HTR-8/SVneo (cell line): ENCODE data around the gene SPATA12.
A peak's percentile ranks its signal among the peaks of the same experiment; 100 is the strongest.

ENCODE experiments used
- DNase-seq: peaks from one replicate; pipeline ENCODE4 v3.0.0; 2011; ENCODE audit warnings: low spot score, mixed read lengths; ENCODE audit not compliant: insufficient read length
- FAIRE-seq: peaks from 2 replicates; lab custom pipeline; 2011; peaks lifted over from hg19 to GRCh38; lab: Jason Lieb, UNC

Gene SPATA12, protein sequence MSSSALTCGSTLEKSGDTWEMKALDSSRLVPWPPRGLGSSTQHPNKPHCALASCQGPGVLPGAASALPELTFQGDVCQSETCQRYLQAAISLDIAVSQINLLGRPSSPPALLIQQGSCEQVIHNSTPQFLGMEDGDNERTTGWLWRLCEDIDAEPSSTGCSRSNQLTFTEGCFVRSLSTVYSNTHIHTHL

DNA sequence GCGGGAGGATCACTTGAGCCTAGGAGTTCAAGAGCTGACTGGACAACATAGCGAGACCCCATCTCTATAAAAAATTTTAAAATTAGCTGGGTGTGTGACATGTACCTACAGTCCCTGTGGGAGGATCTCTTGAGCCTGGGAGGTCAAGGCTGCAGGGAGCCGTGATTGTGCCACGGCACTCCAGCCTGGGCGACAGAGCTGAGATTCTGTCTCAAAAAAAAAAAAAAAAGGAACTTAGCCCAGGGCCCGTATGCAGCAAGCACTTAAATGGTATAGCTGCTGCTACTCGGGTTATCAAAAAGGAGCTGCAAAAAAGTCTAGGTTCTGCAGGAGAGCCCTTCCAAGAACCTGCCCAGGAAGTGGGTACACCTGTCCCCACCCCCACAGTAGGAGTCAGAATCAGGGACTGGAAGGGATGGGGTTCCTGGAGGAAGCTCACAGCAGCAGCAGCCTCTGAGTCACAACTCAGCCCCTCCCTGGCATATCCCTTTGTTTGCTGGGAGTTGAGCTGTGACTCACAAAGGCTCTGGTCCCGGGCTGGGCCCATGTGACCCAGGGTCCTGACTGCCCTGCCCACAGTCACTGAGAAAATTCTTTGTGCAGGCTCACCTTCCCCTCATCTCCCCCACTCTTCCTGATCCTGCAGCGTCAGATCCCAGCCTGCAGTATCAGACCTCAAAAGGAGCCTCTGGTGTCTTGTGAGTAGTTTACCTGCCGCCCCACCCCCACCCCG is at the start of gene SPATA12:
TSS of gene SPATA12 (plus strand) at position 576 of the 733 bp plus-strand sequence. CDS start 13,031 bp downstream, outside the sequence.
- FAIRE-seq (peak; percentile 64), DNase-seq (peak; percentile 96)

GRCh38 chr3:57011022-57011421 is 49.4 kb upstream of the SPATA12 start:
- DNase-seq, result no peak
- FAIRE-seq, result no peak

DNA sequence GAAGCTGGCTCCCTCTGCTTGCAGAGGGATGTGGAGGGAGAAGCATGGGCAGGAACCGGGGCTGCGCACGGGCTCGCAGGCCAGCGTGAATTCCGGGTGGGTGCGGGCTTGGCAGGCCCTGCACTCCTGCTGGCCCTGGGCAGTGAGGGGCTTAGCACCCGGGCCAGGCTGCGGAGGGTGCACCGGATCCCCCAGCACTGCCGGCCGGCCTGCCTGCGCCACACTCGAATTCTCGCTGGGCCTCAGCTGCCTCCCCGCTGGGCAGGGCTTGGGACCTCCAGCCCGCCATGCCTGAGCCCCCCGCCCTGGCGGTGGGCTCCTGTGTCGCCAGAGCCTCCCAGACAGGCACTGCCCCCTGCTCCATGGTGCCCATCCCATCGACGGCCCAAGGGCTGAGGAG is 47.6 kb upstream of the SPATA12 start:
- FAIRE-seq, result no peak
- no peak for DNase-seq

DNA sequence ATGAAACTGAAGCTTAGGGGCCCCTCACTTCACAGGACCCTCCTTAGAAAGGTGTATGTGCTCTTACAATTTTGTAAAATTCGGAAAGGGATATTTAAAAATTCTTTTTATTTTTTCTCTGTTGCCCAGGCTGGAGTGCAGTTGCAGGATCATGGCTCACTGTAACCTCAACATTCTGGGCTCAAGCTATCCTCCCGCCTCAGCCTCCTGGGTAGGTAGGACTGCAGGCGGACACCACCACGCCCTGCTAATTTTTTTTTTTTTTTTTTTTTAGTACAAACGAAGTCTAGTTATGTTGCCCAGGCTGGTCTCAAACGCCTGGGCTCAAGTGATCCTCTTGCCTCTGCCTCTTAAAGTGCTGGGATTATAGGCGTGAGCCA is 45.1 kb upstream of the SPATA12 start:
- FAIRE-seq (no peak), DNase-seq (no peak)

GRCh38 chr3:57015912-57016311 is 44.6 kb upstream of the SPATA12 start:
- FAIRE-seq (no peak), DNase-seq (no peak)

DNA sequence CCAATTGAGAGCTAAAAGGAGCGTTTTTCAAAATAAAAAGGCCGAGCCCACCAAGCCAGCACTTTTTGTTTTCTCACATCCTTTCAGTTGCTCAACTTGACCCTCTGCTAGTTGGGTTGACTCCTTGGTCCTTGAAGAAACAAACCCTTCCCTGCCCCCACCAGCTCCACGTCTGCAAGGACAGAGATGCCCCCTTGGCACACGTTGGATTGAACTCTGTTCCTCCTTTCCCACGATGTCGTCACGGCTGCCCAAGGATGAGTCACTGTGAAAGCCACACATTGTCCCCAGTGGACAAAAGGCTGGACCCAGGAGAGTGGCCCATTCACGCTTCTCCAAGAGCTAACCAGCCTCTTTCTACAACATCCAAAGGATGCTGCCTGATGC is 43.0 kb upstream of the SPATA12 start:
- FAIRE-seq (no peak), DNase-seq (no peak)

DNA sequence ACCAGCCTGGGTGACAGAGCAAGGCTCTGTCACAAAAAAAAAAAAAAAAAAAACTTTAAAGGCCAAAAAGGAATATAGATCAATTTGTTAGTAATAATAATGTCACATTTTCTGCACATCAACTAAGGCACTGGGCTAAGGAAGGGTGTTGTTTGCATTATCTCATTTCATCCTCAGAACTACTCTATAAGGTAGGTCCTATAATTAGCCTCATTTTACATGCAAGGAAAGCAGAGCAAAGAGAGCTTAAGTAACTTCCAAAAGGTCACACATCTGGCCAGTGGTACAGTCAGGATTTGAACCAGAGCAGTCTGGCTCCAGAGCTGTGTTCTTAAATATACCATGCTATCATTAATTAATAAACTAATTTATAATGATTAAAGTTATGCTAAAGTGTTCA is 42.2 kb upstream of the SPATA12 start:
- DNase-seq (no peak), FAIRE-seq (no peak)

- FAIRE-seq, result no peak
- no peak for DNase-seq
Measured at GRCh38 chr3:57019057-57019456, 41.4 kb upstream of the SPATA12 start.

- DNase-seq, result no peak
- FAIRE-seq, result no peak
Measured at GRCh38 chr3:57025237-57025636, 35.2 kb upstream of the SPATA12 start.

DNA sequence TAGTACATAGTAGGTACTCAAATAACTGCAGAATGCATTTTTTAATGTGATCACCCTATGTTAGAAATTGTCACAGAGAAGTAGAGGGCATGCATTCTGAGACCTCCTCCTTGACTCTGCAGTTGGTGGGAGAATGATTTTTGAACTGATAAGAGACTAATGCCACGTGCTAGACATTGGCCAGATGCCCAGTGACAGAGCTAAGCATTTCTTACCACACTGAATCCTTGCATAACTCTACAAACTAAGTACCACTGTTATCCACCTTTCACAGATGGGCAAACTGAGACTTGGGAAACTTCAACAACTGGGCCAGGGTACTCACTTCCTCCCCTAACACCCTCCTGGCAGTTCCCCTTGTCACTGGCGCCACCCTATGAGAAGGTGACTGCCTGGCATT is 33.5 kb upstream of the SPATA12 start:
- DNase-seq (no peak), FAIRE-seq (no peak)

GRCh38 chr3:57029383-57029782 is 31.1 kb upstream of the SPATA12 start:
- FAIRE-seq, result no peak
- no peak for DNase-seq

DNA sequence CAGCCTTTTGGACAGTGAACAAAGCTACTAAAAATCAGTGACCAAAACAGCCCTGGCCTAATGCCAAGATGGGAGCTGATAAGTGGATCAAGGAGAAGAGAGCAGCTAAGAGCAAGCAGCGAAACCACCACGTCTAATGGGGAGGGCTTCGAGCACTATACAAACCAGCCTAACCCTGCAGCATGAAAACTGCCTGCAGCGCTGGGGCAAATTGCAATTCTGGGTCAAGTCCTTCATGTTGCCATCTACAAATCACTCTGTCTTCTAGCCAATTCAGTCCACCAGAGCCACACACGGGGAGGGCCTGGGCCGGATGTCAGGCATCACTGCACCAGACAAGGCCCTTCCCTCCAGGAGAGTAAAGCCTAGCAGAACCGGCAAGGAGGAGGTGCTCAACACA is 30.5 kb upstream of the SPATA12 start:
- DNase-seq (no peak), FAIRE-seq (no peak)

- no peak for FAIRE-seq
- no peak for DNase-seq
Measured at GRCh38 chr3:57030721-57031120, 29.7 kb upstream of the SPATA12 start.

DNA sequence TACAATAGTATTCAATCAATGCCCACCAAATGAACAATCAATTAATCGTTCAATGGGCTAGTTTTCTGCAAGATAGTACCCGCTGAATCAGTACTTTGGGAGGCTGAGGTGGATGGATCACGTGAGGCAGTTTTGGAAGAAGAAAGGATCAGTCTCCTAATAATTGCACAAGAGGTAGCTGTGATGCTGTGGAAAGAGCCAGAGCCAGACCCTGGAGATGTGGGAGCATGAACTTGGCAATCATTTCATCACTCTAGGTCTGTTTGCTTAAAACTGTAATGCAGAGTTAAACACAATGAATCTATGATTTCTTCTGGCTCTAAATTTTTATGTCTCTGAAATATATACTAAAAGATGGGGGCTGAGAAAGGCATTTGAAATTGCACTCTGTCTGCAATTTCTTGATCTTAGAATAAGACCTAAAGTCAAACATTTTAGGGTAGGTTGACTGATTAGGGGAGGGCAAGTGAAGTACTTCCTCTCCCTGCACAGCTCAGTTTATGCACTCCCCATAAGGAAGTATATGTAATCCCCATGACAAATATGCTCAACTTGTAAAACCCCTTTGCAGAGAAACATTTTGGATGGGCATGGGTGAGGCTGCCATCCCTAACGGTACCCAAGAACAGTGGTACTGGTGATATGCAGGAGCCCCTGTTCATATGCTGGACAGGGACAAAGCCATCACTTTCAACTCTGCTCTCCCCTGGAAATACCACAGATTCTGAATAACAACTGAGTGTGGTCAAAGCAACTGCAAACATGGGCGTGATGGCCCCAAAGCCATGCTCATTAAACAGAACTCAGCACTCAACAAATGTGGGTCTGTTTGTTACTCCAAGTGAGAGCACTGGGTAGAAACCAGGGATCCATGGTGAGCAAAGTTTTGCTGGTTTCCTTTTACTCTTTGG is 28.6 kb upstream of the SPATA12 start:
- FAIRE-seq, result no peak
- no peak for DNase-seq

DNA sequence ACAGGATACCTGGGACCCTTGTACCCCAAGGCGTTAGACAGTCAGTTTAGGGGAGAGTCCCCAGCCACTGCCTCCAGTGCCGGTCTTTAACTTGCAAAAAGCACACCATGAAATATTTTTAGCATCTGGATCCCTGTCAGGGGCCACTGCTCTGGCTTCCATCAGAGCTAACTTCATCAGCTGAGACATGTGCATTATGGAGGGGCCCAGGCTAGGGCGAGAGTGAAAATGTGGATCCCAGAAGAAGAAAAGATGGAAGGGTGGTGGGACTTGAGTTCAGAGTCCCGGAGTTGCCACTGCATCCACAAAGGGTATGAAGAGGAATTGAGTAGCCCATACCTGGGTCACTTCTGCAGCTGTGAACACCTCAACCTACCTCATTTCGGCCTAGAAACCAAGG is 23.5 kb upstream of the SPATA12 start:
- FAIRE-seq (no peak), DNase-seq (no peak)

DNA sequence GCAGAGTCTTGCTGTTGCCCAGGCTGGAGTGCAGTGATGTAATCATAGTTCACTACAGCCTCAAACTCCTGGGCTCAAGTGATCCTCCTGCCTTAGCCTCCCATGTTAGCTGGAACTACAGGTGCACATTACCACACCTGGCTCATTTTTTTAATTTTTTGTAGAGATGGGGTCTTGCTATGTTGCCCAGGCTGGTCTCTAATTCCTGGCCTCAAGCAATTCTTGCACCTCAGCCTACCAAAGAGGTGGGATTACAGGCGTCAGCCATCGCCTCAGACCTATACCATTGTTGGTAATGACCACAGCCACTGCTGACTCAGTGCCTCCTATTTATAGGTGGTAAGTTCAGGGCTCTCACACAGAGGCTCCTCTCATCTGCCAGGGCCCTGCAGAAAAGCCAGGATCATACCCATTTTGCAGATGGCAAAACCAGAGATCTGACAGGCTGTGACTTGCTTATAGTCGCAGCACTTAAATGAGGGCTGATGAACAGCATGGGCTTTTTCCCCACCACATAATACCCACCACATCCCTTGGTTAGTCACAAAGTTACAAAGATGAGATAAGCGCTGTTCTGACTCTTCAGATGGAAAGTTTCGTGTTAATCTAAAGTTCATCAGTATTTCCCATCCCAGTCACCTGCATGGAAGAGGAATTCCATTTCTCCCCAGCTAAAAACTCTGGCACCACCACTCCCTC is 21.8 kb upstream of the SPATA12 start:
- FAIRE-seq, result no peak
- DNase-seq, result no peak

GRCh38 chr3:57041674-57042073 is 18.8 kb upstream of the SPATA12 start:
- DNase-seq, result no peak
- FAIRE-seq, result no peak

DNA sequence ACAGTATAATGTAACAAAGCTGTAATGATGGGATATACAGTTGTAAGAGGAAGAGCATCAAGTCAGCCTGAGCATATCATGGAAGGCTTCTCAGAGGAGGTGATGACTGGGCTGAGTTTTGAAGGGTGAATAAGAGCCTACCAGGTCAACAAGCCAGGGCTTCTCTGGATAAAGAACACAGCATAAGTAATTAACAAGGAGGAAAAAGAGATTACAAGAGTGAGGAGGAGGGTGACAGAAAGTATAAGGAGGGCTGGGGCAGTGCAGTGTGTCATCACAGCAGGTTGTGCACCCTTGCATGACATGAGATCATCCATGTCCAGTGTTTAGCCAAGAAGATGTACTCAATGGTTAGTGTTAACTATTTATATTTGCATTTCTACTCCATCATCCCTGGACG is 16.9 kb upstream of the SPATA12 start:
- no peak for FAIRE-seq
- DNase-seq, result no peak

DNA sequence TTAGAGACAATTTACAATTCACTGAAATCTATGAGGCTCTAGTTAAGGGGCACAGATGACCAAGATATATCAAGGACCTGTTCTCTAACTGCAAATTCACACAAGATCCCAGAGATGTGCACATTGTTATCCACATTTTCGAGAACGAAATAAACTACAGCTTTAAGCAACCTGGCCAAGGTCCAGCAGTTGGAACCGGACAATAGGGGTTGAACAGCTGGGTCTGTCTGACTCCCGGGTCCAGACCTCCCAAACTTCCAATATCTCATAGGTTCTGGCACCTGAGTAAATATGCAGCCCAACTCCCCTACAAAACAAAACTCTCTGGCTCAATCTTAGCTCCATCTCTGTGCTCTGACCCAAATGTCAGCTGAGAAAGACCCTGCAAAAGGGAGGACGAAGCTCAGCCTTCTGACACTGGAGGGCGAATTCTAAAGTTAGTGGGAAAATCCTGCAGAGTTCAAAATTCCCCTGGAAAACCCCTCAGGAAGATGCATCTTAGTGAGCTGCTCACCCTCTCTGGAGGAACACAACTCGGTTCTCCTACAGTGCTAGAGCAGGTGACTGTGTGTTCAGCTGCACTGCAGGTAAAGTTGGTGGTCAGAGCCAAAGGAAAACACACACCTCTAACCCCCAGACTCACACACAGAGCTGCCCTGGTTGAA is 14.2 kb upstream of the SPATA12 start:
- FAIRE-seq, result no peak

DNA sequence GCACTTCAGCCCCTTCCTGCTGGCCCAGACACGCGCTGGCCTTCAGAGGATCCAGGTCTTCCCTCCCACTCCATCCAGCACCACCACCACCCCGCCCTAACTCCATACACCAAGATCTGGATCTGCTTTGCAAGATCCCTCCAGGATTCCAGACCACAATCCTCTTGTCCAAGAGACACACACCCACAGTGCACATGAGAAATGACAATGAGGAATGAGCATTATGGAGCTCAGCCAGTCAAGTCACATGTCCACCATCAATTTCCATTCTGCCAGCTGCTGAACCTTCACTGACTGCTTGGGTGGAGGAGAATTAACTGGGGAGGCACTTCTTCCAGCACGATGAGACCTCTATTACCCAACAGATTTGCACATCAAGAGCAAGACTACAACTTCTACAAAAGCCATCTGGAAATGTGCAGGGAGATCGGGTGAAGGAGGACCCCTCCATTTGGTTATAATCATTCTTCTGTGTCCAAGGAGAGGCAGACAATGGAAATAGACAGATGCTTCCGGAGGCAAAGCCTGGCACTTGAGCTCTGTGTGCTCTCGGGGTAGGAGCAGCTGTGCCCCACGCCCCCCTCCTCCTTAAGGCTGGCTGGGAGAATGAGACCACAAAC is 12.3 kb upstream of the SPATA12 start:
- DNase-seq, result no peak
- FAIRE-seq, result no peak

More for the DNA sequence above, 14.2 kb upstream of the SPATA12 start:
- no peak for DNase-seq
